Measurements from ENCODE around the gene ITPR2.

GRCh38 chr12:26725276-26725916, 107.6 kb downstream of the ITPR2 start:
- TF ChIP-seq CTCF (IDR thresholded peaks at IDR 0.05), result no peak
- TF ChIP-seq POLR2A (IDR thresholded peaks at IDR 0.05), result no peak

All from tibial nerve (tissue), 3 donors.